CD4-positive, CD25-positive, alpha-beta regulatory T cell (primary cell): ENCODE measurements around the gene HMGN1. TPM values are rescaled to one million over a fixed set of nuclear protein-coding genes. Genes with fewer than 3 reads are reported as not detected.

ENCODE experiments used
- ATAC-seq, 2 donors: fragments of 150-1000 bp; cut with Tn5 transposase; one replicate each; pipeline ENCODE4 v1.10.0; 2021; ENCODE audit warnings: low read depth in 2 of 2, moderate number of reproducible peaks in 2 of 2, moderate library complexity in 1 of 2
- DNase-seq, 3 donors: peaks; one replicate each; pipeline versions ENCODE4 v3.0.0 to v3.0.0-alpha.2; 2012 to 2022; ENCODE audit warnings: mixed read lengths in 1 of 3
- H3K27ac ChIP-seq: one replicate; pipeline ENCODE4 v1.7.0; 2013; ENCODE audit warnings: mild to moderate bottlenecking, low read length; ENCODE audit not compliant: insufficient read depth, poor library complexity, severe bottlenecking
- H3K27me3 ChIP-seq: one replicate; pipeline ENCODE4 v1.7.0; 2013; ENCODE audit warnings: low read length; ENCODE audit not compliant: control insufficient read depth, insufficient read depth
- H3K36me3 ChIP-seq: one replicate; pipeline ENCODE4 v1.7.0; 2013; ENCODE audit warnings: mild to moderate bottlenecking, low read length, moderate library complexity; ENCODE audit not compliant: control insufficient read depth, insufficient read depth
- H3K4me1 ChIP-seq: 2 replicates; pipeline ENCODE4 v1.7.0; 2013; ENCODE audit warnings: mild to moderate bottlenecking, low read length; ENCODE audit not compliant: insufficient read depth, control insufficient read depth, poor library complexity, severe bottlenecking
- H3K4me3 ChIP-seq: one replicate; pipeline ENCODE4 v1.7.0; 2013; ENCODE audit warnings: low read depth, mild to moderate bottlenecking, low read length, moderate library complexity
- H3K9me3 ChIP-seq, 2 experiments: 1 replicate in 1 of 2; 2 replicates in 1 of 2; pipeline ENCODE4 v1.7.0; 2013; ENCODE audit warnings: low read length in 2 of 2, mild to moderate bottlenecking in 1 of 2, moderate library complexity in 1 of 2; ENCODE audit not compliant: control insufficient read depth in 2 of 2
- H3K27ac Mint-ChIP-seq, 3 donors: one replicate each; pipeline ENCODE4 v1.8.0; 2020 to 2022; ENCODE audit warnings: mild to moderate bottlenecking in 3 of 3, mixed read lengths in 3 of 3, moderate library complexity in 2 of 3
- H3K27me3 Mint-ChIP-seq: one replicate; pipeline ENCODE4 v1.8.0; 2022; ENCODE audit warnings: mild to moderate bottlenecking, mixed read lengths
- H3K36me3 Mint-ChIP-seq: one replicate; pipeline ENCODE4 v1.8.0; 2020; ENCODE audit warnings: mixed read lengths
- H3K4me1 Mint-ChIP-seq, 4 donors: one replicate each; pipeline ENCODE4 v1.8.0; 2020 to 2022; ENCODE audit warnings: mixed read lengths in 4 of 4, mild to moderate bottlenecking in 1 of 4
- H3K4me3 Mint-ChIP-seq, 4 donors: one replicate each; pipeline ENCODE4 v1.8.0; 2020 to 2022; ENCODE audit warnings: mild to moderate bottlenecking in 4 of 4, mixed read lengths in 4 of 4, moderate library complexity in 3 of 4
- H3K9me3 Mint-ChIP-seq, 7 donors: one replicate each; pipeline ENCODE4 v1.8.0; 2020 to 2022; ENCODE audit warnings: mixed read lengths in 7 of 7, mild to moderate bottlenecking in 3 of 7, moderate library complexity in 2 of 7
- polyA plus RNA-seq, 4 donors: library from polyadenylated mRNA; unstranded; fragments of 300-500 nt; fragmentation: Illumina TruSeq; gene quantifications; one replicate each; pipeline ENCODE4 v1.2.3, GENCODE V29; 2021
- total RNA-seq: library from RNA; stranded (reverse); gene quantifications from one replicate; pipeline ENCODE4 v1.2.3, GENCODE V29; 2022

HMGN1 gene
- total and polyA plus RNA-seq, 5 donors from 2014 or later, result 168 to 249 (median 186) TPM

DNA sequence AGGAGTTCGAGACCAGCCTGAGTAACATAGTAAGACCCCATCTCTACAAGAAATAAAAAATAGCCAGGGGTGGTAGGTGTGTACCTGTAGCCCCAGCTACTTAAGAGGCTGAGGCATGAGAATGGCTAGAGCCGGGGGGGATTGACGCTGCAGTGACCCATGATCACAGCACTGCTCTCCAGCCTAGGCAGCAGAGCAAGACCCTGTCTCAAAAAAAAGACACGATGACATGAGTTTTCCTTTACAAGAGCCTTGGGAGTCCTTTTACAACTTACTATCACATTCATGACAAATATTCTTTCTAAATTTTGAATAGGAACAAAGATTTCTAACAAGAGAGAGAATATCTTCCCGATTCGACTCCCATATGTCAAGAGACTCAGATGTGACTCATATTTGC is 32.2 kb downstream of the HMGN1 start:
- H3K36me3 Mint-ChIP-seq, result peaks cover 6% of the 10 kb centered on the region
- no peaks in the 10 kb centered on the region for H3K9me3 ChIP-seq
- ATAC-seq (no peak), DNase-seq (no peak)
- no peak overlapping the region for H3K27ac ChIP-seq
- peaks cover 22% of the 10 kb centered on the region for H3K4me1 ChIP-seq
- H3K27ac Mint-ChIP-seq, result no peak overlapping the region
- peaks cover 5 to 26% (median 21%) of the 10 kb centered on the region in 4 donors for H3K4me1 Mint-ChIP-seq
- H3K9me3 Mint-ChIP-seq, result peaks cover 0 to 5% (median 0%) of the 10 kb centered on the region in 7 donors
- no peak overlapping the region for H3K4me3 ChIP-seq
- H3K36me3 ChIP-seq, result no peaks in the 10 kb centered on the region
- peaks cover 14% of the 10 kb centered on the region for H3K27me3 Mint-ChIP-seq
- H3K27me3 ChIP-seq, result no peaks in the 10 kb centered on the region
- peak overlapping the region in 2 of 4 donors; percentile 23 to 55 for H3K4me3 Mint-ChIP-seq

DNA sequence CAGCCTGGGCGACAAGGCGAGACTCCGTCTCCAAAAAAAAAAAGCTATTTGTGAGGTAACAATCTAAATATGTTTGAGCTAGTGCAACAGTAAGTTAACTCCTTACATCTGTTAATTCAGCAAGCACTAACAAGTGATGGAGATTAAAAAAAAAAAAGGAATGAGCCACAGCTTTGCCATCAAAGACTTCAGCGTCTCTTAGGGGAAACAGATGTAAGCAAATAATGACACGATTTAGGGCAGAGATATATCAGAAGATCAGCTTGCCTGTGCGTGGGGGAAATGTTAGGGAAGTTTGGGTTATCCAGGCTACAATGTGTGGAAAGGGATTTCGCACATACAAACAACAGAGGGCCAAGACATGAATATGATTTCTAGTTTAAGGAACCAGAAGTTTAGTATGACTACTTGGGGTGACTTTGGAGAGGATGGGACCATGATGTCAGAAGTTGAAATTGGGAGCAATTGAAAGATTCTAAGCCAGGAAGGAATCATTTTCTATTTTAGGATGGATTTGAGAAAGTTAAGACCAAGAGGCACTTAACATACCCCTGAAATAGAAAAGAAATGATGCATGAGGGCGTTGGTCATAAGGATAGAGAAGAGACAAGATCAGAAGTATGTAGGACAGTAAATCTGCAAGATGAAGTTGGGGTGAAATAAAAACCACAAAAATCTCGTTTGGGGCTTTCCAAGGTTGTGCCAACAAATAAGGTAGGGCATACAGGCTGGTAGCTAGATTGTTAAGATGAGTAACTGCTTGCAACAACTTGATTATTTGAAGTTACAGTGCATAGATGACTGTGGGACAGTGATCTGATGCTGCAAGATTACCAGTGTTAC is 33.1 kb downstream of the HMGN1 start:
- Histone ChIP-seq H3K27me3 (no peaks in the 10 kb centered on the region), H3K4me3 (no peak overlapping the region), H3K36me3 (peaks cover 7% of the 10 kb centered on the region), H3K27ac (no peak overlapping the region), H3K4me1 (peaks cover 31% of the 10 kb centered on the region), H3K9me3 (no peaks in the 10 kb centered on the region)
- ATAC-seq, result no peak
- peak overlapping the region; percentile 1 to 55 (median 14) for H3K4me3 Mint-ChIP-seq
- H3K27me3 Mint-ChIP-seq, result peaks cover 14% of the 10 kb centered on the region
- DNase-seq, result peak in 2 of 3 donors; percentile 15 to 44
- H3K36me3 Mint-ChIP-seq, result peaks cover 12% of the 10 kb centered on the region
- H3K4me1 Mint-ChIP-seq, result peaks cover 5 to 35% (median 27%) of the 10 kb centered on the region in 4 donors
- H3K27ac Mint-ChIP-seq, result peak overlapping the region; percentile 8 to 16 (median 10)
- H3K9me3 Mint-ChIP-seq, result peaks cover 0 to 5% (median 0%) of the 10 kb centered on the region in 7 donors

DNA sequence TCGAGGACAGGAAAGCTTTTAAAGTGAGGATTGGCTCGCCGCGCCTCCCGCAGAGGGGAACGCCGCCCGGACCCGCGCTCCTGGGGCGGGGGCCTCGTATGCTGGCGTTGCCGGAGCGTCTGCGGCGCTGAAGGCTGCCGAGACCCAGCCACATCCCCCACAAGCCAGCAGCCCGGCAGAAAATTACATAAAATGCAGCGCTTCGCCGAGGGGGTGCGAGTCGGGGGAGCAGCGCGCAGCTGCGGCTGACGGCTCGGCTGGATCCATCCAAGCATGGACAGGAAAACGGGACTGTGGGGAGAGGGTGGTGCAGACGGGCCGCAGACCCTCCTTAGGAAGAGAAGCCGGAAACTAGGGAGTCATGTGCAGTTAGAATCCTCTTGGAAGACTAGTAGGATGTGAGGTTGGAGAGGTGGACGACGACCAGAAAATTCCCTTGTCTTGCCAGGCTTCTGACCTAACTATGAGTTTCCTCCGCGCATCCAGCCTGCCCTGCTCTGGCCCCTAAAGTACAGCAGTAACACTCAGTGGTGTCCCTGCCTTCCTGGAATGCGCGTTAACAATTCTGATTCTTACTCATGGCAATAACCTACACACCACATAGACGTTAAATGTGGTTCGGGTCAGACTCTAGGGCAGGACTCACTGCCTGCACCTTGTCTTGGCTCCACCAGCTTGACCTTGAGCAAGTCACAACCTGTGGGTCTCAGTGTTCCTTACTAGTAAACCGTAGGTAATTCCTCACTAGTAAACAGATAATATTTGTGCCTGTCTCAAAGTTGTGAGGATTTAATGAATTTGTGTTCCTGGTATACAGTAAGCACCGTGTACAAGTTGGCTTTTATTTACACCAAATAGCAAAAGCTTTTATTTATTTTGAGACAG is 34.5 kb downstream of the HMGN1 start:
- DNase-seq, result peak in 2 of 3 donors; percentile 37 to 69
- no peak for ATAC-seq
- Histone ChIP-seq H3K27ac (peak overlapping the region; percentile 85), H3K36me3 (peaks cover 12% of the 10 kb centered on the region), H3K4me1 (peaks cover 40% of the 10 kb centered on the region), H3K9me3 (no peaks in the 10 kb centered on the region), H3K4me3 (peak overlapping the region; percentile 86), H3K27me3 (no peaks in the 10 kb centered on the region)
- H3K4me3 Mint-ChIP-seq, result peak overlapping the region; percentile 89 to 96 (median 90)
- H3K9me3 Mint-ChIP-seq, result peaks cover 0 to 5% (median 0%) of the 10 kb centered on the region in 7 donors
- peak overlapping the region; percentile 94 to 97 (median 94) for H3K27ac Mint-ChIP-seq
- H3K36me3 Mint-ChIP-seq, result peaks cover 15% of the 10 kb centered on the region
- H3K27me3 Mint-ChIP-seq, result peaks cover 14% of the 10 kb centered on the region
- peaks cover 5 to 46% (median 35%) of the 10 kb centered on the region in 4 donors for H3K4me1 Mint-ChIP-seq

DNA sequence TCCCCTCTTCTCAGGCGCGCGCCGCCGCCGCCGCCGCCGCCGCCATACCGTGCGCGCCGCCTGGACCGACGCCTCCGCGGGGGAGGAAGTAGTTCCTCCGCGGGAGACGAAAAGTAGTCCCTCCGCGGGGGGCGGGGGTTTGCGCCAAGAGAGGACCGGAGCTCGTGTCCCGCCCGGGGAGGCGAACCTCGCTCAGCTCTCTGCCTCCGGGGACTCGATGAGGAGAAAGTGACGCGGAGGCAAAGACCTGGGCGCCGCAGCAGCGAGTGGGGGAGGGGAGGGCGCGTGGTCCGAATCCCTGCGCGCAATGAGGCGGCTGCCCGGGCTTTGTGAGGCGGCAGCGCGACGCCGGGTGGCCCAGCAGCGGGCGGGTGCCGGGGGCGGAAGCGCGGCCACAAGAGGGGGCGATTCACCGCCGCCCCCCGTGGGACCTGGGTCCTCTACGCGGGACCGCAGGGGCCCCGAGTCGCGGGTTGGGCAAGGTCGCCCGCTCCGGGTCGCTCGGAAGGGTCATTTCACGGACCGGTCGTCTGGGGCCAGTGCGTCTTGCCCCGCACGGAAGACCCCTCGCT is 35.2 kb downstream of the HMGN1 start, which contains the start of gene BRWD1:
TSS of gene BRWD1 (minus strand) at position 62 of the 572 bp plus-strand sequence. CDS start 141 bp downstream, outside the sequence.
- Histone ChIP-seq H3K27ac (peak within 1 kb of the TSS; percentile 85), H3K4me1 (peaks cover 40% of the 10 kb centered on the region), H3K27me3 (no peaks in the 10 kb centered on the region), H3K36me3 (peaks cover 15% of the 10 kb centered on the region), H3K9me3 (no peaks in the 10 kb centered on the region), H3K4me3 (peak within 1 kb of the TSS; percentile 86)
- DNase-seq, result peak; percentile 68 to 91 (median 88)
- peaks cover 0 to 5% (median 0%) of the 10 kb centered on the region in 7 donors for H3K9me3 Mint-ChIP-seq
- H3K27me3 Mint-ChIP-seq, result peaks cover 14% of the 10 kb centered on the region
- ATAC-seq, result peak; percentile 52 to 55
- peaks cover 15% of the 10 kb centered on the region for H3K36me3 Mint-ChIP-seq
- H3K27ac Mint-ChIP-seq, result peak within 1 kb of the TSS; percentile 94 to 97 (median 97)
- H3K4me1 Mint-ChIP-seq, result peaks cover 6 to 53% (median 40%) of the 10 kb centered on the region in 4 donors
- H3K4me3 Mint-ChIP-seq, result peak within 1 kb of the TSS; percentile 90 to 98 (median 92)

DNA sequence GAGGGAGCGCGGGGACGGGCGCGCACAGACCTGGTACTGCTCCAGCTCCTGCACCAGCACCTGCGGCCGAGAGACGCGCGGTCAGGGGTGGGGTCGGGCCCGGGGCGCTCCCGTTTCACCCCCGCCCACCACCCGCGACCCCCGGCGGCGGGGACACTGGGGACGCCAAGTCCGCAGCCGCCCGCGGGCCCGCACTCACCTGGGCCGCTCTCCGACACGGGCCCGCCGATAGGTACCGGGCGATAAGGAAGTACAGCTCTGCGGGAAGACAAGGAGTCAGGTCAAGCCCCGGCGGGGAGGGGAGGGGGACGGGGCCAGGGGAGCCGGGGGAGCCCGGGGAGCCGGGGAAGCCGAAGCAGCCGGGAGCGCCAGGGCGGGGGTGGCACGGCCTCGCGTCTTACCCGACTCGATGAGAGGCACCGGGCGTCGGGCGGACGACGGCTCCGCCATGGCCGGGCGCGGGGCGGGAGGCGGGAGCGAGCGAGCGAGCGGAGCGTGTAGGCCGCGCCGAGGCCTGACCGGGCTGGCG is 35.8 kb downstream of the HMGN1 start:
- ATAC-seq (peak; percentile 1 to 4), DNase-seq (no peak)
- Mint-ChIP-seq H3K27me3 (peaks cover 14% of the 10 kb centered on the region), H3K36me3 (peaks cover 15% of the 10 kb centered on the region), H3K27ac (peak overlapping the region; percentile 66 to 97 (median 77)), H3K9me3 (peaks cover 0 to 5% (median 0%) of the 10 kb centered on the region in 7 donors), H3K4me1 (peaks cover 10 to 58% (median 44%) of the 10 kb centered on the region in 4 donors), H3K4me3 (peak overlapping the region; percentile 90 to 96 (median 92))
- Histone ChIP-seq H3K4me1 (peaks cover 40% of the 10 kb centered on the region), H3K9me3 (no peaks in the 10 kb centered on the region), H3K36me3 (peaks cover 15% of the 10 kb centered on the region), H3K4me3 (no peak overlapping the region), H3K27ac (peak overlapping the region; percentile 85), H3K27me3 (no peaks in the 10 kb centered on the region)

DNA sequence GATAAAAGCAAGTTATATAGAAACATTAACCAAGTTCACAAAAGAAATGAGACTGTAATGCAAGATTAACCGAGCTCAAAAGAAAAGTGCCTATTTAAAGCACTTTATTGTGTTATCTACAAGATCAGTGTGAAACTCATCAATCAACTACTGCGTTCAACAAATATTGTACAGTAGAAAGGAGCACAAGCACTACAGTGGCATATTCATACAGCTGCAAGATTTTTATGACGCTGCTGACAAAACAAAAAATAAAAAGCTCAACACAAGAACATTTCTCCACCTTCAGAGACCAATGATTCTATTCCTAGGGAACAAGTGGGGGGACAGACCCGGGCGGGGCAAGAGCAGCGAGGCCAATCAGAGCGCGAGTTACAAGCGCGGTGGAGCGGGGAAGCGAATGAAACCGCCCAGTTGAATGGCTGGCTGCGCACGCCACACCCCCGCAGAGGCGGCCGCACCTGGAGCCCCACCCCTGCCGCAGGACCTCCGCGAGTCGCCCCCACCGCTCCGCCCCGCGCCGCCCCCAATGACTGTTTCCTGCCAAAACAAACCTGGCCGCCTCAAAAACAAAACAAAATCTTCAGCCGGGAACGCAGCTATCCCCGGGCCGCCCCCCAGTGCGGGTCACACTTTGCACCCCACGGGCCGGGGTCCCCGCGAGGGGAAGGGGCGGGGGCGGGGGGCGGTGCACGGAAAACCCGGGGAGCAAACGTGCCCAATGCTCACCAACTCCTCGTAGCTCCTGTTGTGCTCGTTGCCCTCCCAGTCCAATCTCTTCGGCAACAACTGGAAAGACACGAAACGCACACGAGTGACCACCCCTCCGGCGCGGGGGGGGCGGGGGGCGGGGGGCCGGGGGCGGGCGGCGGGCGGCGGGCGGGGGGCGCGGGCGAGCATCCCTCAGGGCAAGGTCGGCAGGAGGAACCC is 36.5 kb downstream of the HMGN1 start:
- Histone ChIP-seq H3K9me3 (no peaks in the 10 kb centered on the region), H3K4me3 (peak overlapping the region; percentile 81), H3K36me3 (peaks cover 19% of the 10 kb centered on the region), H3K27ac (peak overlapping the region; percentile 85), H3K4me1 (peaks cover 43% of the 10 kb centered on the region), H3K27me3 (no peaks in the 10 kb centered on the region)
- Mint-ChIP-seq H3K4me3 (peak overlapping the region; percentile 90 to 98 (median 92)), H3K9me3 (peaks cover 0 to 5% (median 0%) of the 10 kb centered on the region in 7 donors), H3K27me3 (peaks cover 14% of the 10 kb centered on the region), H3K36me3 (peaks cover 15% of the 10 kb centered on the region), H3K27ac (peak overlapping the region; percentile 89 to 97 (median 97)), H3K4me1 (peaks cover 15 to 66% (median 50%) of the 10 kb centered on the region in 4 donors)
- DNase-seq (peak; percentile 93 to 95 (median 94)), ATAC-seq (peak; percentile 85 to 89)
